IPS-20b (cell line): ENCODE data around the gene PPP1R37.

Experiments used
- H3K27ac ChIP-seq: one replicate; pipeline ENCODE4 v1.5.1; 2013; ENCODE audit warnings: low read length
- H3K27me3 ChIP-seq: 2 replicates; pipeline ENCODE4 v1.6.1; 2013; ENCODE audit warnings: mild to moderate bottlenecking, low read length, inconsistent platforms; ENCODE audit not compliant: insufficient read depth
- H3K36me3 ChIP-seq: 2 replicates; pipeline ENCODE4 v1.6.1; 2013; ENCODE audit warnings: low read depth, mild to moderate bottlenecking, inconsistent platforms, low read length, moderate library complexity; ENCODE audit not compliant: insufficient read depth
- H3K4me1 ChIP-seq: 2 replicates; pipeline ENCODE4 v1.6.1; 2013; ENCODE audit warnings: mild to moderate bottlenecking, control low read depth, inconsistent platforms, low read length, moderate library complexity; ENCODE audit not compliant: insufficient read depth
- H3K4me3 ChIP-seq: 2 replicates; pipeline ENCODE4 v1.5.1; 2013; ENCODE audit warnings: mild to moderate bottlenecking, low read length, inconsistent platforms
- H3K9ac ChIP-seq: 2 replicates; pipeline ENCODE4 v1.6.1; 2013; ENCODE audit warnings: low read depth, mild to moderate bottlenecking, inconsistent platforms, low read length, moderate library complexity
- H3K9me3 ChIP-seq: 2 replicates; pipeline ENCODE4 v1.6.1; 2013; ENCODE audit warnings: mild to moderate bottlenecking, low read depth, low read length, inconsistent platforms; ENCODE audit not compliant: insufficient read depth

PPP1R37 gene

DNA sequence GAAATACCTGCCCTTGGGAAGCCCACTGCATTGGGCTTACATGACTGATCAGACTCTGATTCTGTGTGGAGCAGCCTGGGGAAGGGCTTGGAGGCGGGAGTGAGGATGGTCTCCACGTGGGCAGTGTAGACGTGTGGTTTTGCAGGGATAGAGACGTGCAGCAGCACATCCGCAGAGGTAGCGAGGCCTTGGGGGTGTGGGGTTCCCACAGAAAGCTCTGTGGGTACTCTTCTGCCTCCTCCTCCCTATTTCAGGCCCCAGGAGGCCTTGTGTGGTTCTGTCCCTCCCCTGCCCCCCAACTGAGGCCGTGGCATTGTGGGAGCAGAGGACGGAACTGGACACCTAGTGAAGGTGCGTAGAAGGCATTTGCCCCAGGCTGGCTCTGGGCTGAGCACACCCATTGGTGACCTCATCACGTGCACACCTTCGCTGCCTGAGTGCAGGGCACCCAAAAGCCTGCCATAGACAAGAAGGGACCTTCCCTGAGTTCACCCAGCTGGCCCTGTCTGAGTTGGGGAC is 28.9 kb downstream of the PPP1R37 start:
- H3K36me3 ChIP-seq, result no peaks in the 10 kb centered on the region
- no peak overlapping the region for H3K4me3 ChIP-seq
- no peaks in the 10 kb centered on the region for H3K27me3 ChIP-seq
- H3K4me1 ChIP-seq, result no peaks in the 10 kb centered on the region; the same call in 1 of the 2 replicates
- no peaks in the 10 kb centered on the region for H3K9me3 ChIP-seq
- no peak overlapping the region for H3K27ac ChIP-seq
- H3K9ac ChIP-seq, result no peak overlapping the region

GRCh38 chr19:45122832-45123231 is 29.9 kb downstream of the PPP1R37 start:
- Histone ChIP-seq H3K4me1 (no peaks in the 10 kb centered on the region; the same call in 1 of the 2 replicates), H3K27me3 (no peaks in the 10 kb centered on the region), H3K36me3 (no peaks in the 10 kb centered on the region), H3K9ac (no peak overlapping the region), H3K4me3 (no peak overlapping the region), H3K9me3 (no peaks in the 10 kb centered on the region), H3K27ac (no peak overlapping the region)

- Histone ChIP-seq H3K9me3 (no peaks in the 10 kb centered on the region), H3K4me1 (no peaks in the 10 kb centered on the region; the same call in 1 of the 2 replicates), H3K4me3 (no peak overlapping the region), H3K27ac (no peak overlapping the region), H3K36me3 (no peaks in the 10 kb centered on the region), H3K27me3 (no peaks in the 10 kb centered on the region), H3K9ac (no peak overlapping the region; the same call in 1 of the 2 replicates)
These were observed 30.5 kb downstream of the PPP1R37 start for GRCh38 chr19:45123440-45123850.

DNA sequence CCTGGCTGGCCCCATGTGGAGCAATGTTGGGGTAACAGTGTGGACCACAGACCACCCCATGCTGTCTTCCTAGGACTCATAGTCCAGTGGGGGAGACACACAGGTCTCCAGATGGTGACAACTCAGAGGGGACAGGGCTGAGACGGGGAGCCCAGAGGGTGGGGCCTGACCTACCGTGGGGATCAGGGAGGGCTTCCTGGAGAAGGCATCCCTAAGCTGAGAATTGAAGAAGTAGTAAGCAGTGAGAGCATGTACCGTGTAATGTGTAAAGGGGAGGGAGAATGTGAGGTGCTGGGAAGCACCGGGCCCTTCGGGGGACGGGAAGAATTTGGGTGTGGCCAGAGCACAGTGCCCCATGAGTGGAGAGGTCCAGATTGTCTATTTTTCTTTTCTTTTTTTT is 31.0 kb downstream of the PPP1R37 start:
- Histone ChIP-seq H3K27me3 (no peaks in the 10 kb centered on the region), H3K9me3 (no peaks in the 10 kb centered on the region), H3K9ac (no peak overlapping the region), H3K27ac (no peak overlapping the region), H3K4me3 (no peak overlapping the region), H3K36me3 (no peaks in the 10 kb centered on the region), H3K4me1 (no peaks in the 10 kb centered on the region; the same call in 1 of the 2 replicates)

DNA sequence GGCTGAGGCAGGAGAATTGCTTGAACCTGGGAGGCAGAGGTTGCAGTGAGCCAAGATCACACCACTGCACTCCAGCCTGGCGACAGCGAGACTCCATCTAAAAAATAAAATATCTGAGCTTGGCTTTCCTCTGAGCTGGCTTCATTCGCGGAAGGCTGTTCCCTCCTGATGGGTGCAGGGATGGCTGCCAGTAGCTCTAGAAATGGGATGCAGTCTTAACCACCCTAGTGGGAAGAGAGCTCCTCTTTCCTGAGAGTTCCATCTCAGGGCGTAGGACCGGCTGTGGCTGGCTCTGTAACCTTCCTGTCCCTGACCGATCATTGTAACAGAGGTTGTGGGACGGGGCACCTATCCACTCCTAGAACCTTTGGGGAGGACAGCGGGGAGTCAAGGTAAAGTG is 32.4 kb downstream of the PPP1R37 start:
- H3K27me3 ChIP-seq, result no peaks in the 10 kb centered on the region
- H3K4me1 ChIP-seq, result no peaks in the 10 kb centered on the region; the same call in 1 of the 2 replicates
- no peaks in the 10 kb centered on the region for H3K9me3 ChIP-seq
- no peak overlapping the region for H3K9ac ChIP-seq
- H3K36me3 ChIP-seq, result no peaks in the 10 kb centered on the region
- no peak overlapping the region for H3K4me3 ChIP-seq
- no peak overlapping the region for H3K27ac ChIP-seq

DNA sequence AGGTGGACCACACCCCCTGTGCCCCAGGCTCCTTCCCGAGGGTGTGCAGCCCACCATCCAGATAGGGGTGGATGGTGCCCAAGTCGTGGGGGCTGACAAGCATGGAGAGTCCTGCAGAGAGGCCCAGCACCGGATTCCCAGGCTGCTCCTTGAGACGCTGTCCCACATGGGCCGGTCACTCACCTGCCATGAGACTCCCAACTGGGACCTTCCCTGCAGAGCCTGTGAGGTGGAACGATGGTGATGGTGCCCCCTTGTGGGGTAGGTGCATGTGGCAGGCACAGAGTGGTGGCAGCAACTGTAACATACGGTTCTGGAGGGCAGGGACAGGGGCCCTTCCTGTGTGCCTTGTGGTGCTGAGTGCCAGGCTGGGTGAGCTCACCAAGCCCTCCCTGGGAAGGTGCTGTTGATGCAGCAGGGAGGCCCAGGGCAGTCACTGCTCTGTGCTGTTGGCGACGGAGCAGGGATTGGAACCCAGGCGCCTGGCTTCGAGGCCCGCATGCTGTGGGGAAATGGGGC is 33.1 kb downstream of the PPP1R37 start:
- Histone ChIP-seq H3K36me3 (no peaks in the 10 kb centered on the region), H3K4me1 (peaks cover 5% of the 10 kb centered on the region), H3K9ac (no peak overlapping the region), H3K9me3 (no peaks in the 10 kb centered on the region), H3K27me3 (no peaks in the 10 kb centered on the region), H3K4me3 (no peak overlapping the region), H3K27ac (no peak overlapping the region)

DNA sequence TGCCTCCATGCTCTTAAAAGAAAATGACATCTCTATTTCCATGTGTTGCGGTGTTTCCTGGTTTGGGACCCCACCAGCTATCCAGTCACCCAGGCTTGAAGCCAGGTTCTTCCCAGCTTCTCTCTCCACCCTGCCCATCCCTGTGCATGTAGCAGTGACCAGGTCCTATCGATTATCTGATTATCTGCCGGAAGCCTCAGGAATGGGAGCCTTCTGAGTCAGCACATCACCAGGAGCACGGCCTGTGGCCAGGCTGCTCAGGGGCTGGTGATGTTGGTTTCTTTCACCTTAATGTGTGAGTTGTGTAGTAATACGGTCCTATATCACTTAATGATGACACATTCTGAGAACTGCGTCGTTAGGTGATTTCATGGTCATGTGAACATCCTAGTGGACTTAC is 33.7 kb downstream of the PPP1R37 start:
- H3K9me3 ChIP-seq, result no peaks in the 10 kb centered on the region
- no peaks in the 10 kb centered on the region for H3K36me3 ChIP-seq
- H3K4me1 ChIP-seq, result peaks cover 5% of the 10 kb centered on the region
- H3K27me3 ChIP-seq, result no peaks in the 10 kb centered on the region
- H3K4me3 ChIP-seq, result no peak overlapping the region
- no peak overlapping the region for H3K27ac ChIP-seq
- H3K9ac ChIP-seq, result no peak overlapping the region

- Histone ChIP-seq H3K27me3 (no peaks in the 10 kb centered on the region), H3K9ac (no peak overlapping the region), H3K36me3 (no peaks in the 10 kb centered on the region), H3K9me3 (no peaks in the 10 kb centered on the region), H3K4me1 (peaks cover 5% of the 10 kb centered on the region), H3K4me3 (no peak overlapping the region), H3K27ac (no peak overlapping the region)
These were observed 35.2 kb downstream of the PPP1R37 start for GRCh38 chr19:45128146-45128545.

DNA sequence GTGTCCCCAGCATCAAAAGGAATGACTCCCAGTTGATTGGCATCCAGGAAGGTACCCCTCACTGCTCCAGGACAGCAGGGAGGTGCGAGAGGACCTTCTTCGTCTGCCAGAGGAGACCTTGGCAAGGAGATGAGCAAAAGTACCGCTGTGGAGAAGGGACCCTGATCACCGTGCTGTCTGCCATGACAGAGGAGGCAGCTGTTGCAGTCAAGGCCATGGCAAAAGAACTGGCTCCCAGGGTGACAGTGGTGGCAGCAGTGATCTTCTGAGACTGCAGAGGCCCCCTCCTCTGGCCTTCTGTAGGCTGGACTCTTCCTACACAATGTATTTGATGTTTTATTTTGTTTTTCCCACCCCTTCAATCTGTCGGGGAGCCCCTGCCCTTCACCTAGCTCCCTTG is 35.8 kb downstream of the PPP1R37 start:
- Histone ChIP-seq H3K4me3 (no peak overlapping the region), H3K9ac (no peak overlapping the region), H3K27ac (no peak overlapping the region), H3K4me1 (peaks cover 5% of the 10 kb centered on the region), H3K27me3 (no peaks in the 10 kb centered on the region), H3K36me3 (no peaks in the 10 kb centered on the region), H3K9me3 (no peaks in the 10 kb centered on the region)

DNA sequence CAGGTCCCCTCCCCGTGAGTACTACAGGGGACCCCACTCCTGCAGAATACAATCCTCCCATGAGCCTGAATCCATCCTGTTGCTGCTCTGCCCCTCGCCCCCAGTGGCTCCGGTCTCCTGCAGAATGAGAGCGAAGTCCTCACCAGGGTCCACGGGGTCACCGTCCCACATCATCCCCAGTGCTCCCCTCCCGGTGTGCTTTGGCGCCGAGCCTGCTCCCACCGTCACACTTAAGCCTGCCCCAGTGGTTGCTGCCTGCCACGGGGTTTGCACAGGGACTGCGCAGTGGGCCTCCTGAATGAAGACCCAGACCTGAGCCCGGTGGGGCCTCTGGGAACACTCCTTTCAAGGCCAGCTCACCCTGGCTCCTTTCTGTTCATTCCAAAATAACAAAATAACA is 37.3 kb downstream of the PPP1R37 start:
- Histone ChIP-seq H3K27ac (no peak overlapping the region), H3K9me3 (no peaks in the 10 kb centered on the region), H3K36me3 (no peaks in the 10 kb centered on the region), H3K4me1 (peaks cover 5% of the 10 kb centered on the region), H3K4me3 (no peak overlapping the region), H3K9ac (no peak overlapping the region), H3K27me3 (no peaks in the 10 kb centered on the region)

- H3K27ac ChIP-seq, result no peak overlapping the region
- H3K4me3 ChIP-seq, result no peak overlapping the region
- no peaks in the 10 kb centered on the region for H3K9me3 ChIP-seq
- H3K36me3 ChIP-seq, result no peaks in the 10 kb centered on the region
- H3K9ac ChIP-seq, result no peak overlapping the region
- peaks cover 5% of the 10 kb centered on the region for H3K4me1 ChIP-seq
- H3K27me3 ChIP-seq, result no peaks in the 10 kb centered on the region
These were observed 38.1 kb downstream of the PPP1R37 start for GRCh38 chr19:45130888-45131615.

- Histone ChIP-seq H3K9me3 (no peaks in the 10 kb centered on the region), H3K36me3 (no peaks in the 10 kb centered on the region), H3K27me3 (no peaks in the 10 kb centered on the region), H3K27ac (no peak overlapping the region), H3K9ac (no peak overlapping the region), H3K4me1 (peaks cover 15% of the 10 kb centered on the region), H3K4me3 (no peak overlapping the region)
These were observed 40.7 kb downstream of the PPP1R37 start for GRCh38 chr19:45133661-45134060.
